ENCODE results near the gene LRRC66. TPM values are rescaled to one million over a fixed set of nuclear protein-coding genes. Genes with fewer than 3 reads are reported as not detected.

The LRRC66 gene
- total RNA-seq, 1 experiment from 2014 or later: not detected

- Histone ChIP-seq H3K9me3 (ENCODE audit: control insufficient read depth, low read depth, low read length) (no peaks in the 10 kb centered on the region), H2BK12ac (ENCODE audit: insufficient read length, low read depth, low read length) (no peak overlapping the region), H2AFZ (ENCODE audit: low read length) (no peak overlapping the region), H3K4me1 (ENCODE audit: insufficient read depth, low read length) (no peaks in the 10 kb centered on the region), H3K4ac (ENCODE audit: low read depth, low read length) (no peak overlapping the region), H3K79me2 (ENCODE audit: insufficient read depth, low read length) (no peaks in the 10 kb centered on the region), H4K8ac (replicated peaks; ENCODE audit: insufficient read length, low read depth, low read length) (no peak overlapping the region), H3T11ph (ENCODE audit: low read length) (no peak overlapping the region), H2BK20ac (ENCODE audit: low read depth, low read length, poor library complexity, severe bottlenecking) (no peak overlapping the region), H3K56ac (ENCODE audit: insufficient read length, low read depth, low read length) (no peak overlapping the region), H4K5ac (ENCODE audit: insufficient read length, low read depth, low read length) (no peak overlapping the region), H3K18ac (ENCODE audit: insufficient read length, low read depth, low read length) (no peak overlapping the region), H3K23ac (ENCODE audit: insufficient read length, low read depth, low read length) (no peak overlapping the region), H2BK5ac (ENCODE audit: insufficient read length, low read length) (no peak overlapping the region), H2BK120ac (ENCODE audit: low read depth, low read length, poor library complexity, severe bottlenecking) (no peak overlapping the region), H3K14ac (ENCODE audit: insufficient read depth, low read length) (no peak overlapping the region), H3K27ac (ENCODE audit: insufficient read length, low read depth, low read length) (no peak overlapping the region), H3K27me3 (ENCODE audit: insufficient read depth, low read length) (no peaks in the 10 kb centered on the region), H4K20me1 (ENCODE audit: control insufficient read depth, insufficient read depth, insufficient read length) (no peaks in the 10 kb centered on the region), H2BK15ac (ENCODE audit: low read depth, low read length) (no peak overlapping the region), H3K23me2 (ENCODE audit: insufficient read length, low read depth, low read length, poor library complexity, severe bottlenecking) (no peaks in the 10 kb centered on the region), H3K79me1 (ENCODE audit: insufficient read depth, low read depth, low read length, poor library complexity, severe bottlenecking) (no peaks in the 10 kb centered on the region), H2AK5ac (ENCODE audit: insufficient read length, low read length) (no peak overlapping the region), H4K91ac (ENCODE audit: insufficient read length, low read depth, low read length) (no peak overlapping the region), H3K4me2 (ENCODE audit: insufficient read depth, insufficient read length, low read length) (peak overlapping the region; percentile 38), H3K9ac (ENCODE audit: extremely low read depth, insufficient read length, low read length) (no peak overlapping the region)
- no CpG with 5 or more reads among the region's 7 CpGs for WGBS (ENCODE audit: extremely low coverage, insufficient read length, low lambda C conversion rate)
- no peak for TF ChIP-seq CTCF (conservative IDR thresholded peaks at IDR 0.05)
- no peak for DNase-seq
- Mint-ChIP-seq H3K4me3 (peak overlapping the region; percentile 77 to 89), H3K27ac (peak overlapping the region in 1 of 3 experiments; percentile 32; a peak in 1 of 7 replicates), H3K9me3 (no peaks in the 10 kb centered on the region; a peak in 1 of 5 replicates), H3K4me1 (peaks cover 22 to 27% of the 10 kb centered on the region in 2 experiments), H3K36me3 (ENCODE audit: insufficient read depth in 1 of 3, low read depth in 3 of 3) (peaks cover 3 to 4% (median 3%) of the 10 kb centered on the region in 3 experiments; a peak in 6 of 7 replicates), H3K27me3 (ENCODE audit: low read depth) (peaks cover 28% of the 10 kb centered on the region)
These were observed 16.8 kb upstream of the LRRC66 start for GRCh38 chr4:52036886-52037530.
